GM21423 (cell line): ENCODE data around the gene FAM174A.

Experiments
- ATAC-seq: cut with Tn5 transposase; IDR thresholded peaks from one replicate; pipeline ENCODE4 v1.9.1; 2021; ENCODE audit warnings: mild to moderate bottlenecking, moderate library complexity; ENCODE audit not compliant: unreplicated experiment

FAM174A gene

DNA sequence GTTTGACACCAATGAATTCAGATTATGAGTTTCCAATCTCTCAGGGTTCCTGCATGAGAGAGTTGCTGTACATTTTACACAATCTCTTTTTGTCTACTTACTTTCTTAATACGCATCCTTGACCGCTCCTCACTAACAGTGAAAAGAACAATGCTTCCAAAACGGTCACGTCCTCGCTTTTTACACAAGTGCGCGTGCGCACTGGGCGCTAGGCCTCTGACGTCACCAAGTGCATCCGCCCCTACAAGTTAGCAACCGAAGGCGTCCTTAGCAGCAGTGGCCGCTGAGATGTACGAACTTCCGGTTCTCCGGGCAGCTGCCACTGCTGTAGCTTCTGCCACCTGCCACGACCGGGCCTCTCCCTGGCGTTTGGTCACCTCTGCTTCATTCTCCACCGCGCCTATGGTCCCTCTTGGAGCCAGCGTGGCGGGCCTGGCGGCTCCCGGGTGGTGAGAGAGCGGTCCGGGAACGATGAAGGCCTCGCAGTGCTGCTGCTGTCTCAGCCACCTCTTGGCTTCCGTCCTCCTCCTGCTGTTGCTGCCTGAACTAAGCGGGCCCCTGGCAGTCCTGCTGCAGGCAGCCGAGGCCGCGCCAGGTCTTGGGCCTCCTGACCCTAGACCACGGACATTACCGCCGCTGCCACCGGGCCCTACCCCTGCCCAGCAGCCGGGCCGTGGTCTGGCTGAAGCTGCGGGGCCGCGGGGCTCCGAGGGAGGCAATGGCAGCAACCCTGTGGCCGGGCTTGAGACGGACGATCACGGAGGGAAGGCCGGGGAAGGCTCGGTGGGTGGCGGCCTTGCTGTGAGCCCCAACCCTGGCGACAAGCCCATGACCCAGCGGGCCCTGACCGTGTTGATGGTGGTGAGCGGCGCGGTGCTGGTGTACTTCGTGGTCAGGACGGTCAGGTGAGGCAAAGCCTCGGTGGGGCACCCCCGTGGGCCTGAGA, at the start of gene FAM174A:
FAM174A (plus strand) TSS at position 315 of the 946 bp plus-strand sequence; CDS start at position 472, 157 bp downstream.
- ATAC-seq = peak; percentile 99

- ATAC-seq = no peak
Measured at GRCh38 chr5:100493996-100494395, 41.2 kb upstream of the FAM174A start.

GRCh38 chr5:100496296-100496695, 38.9 kb upstream of the FAM174A start:
- ATAC-seq = no peak

GRCh38 chr5:100502684-100503083, 32.5 kb upstream of the FAM174A start:
- ATAC-seq = no peak

GRCh38 chr5:100505984-100506670, 29.0 kb upstream of the FAM174A start:
- ATAC-seq = no peak

- peak; percentile 41 for ATAC-seq
Measured at GRCh38 chr5:100516285-100516684, 18.9 kb upstream of the FAM174A start.

- no peak for ATAC-seq
Measured at GRCh38 chr5:100517301-100517974, 17.7 kb upstream of the FAM174A start.

GRCh38 chr5:100518377-100518776, 16.8 kb upstream of the FAM174A start:
- no peak for ATAC-seq

- ATAC-seq = peak; percentile 41
Measured at GRCh38 chr5:100519075-100519474, 16.1 kb upstream of the FAM174A start.

- no peak for ATAC-seq
Measured at GRCh38 chr5:100520348-100520747, 14.8 kb upstream of the FAM174A start.

- no peak for ATAC-seq
Measured at GRCh38 chr5:100537946-100538345, 2.8 kb downstream of the FAM174A start.

- no peak for ATAC-seq
Measured at GRCh38 chr5:100539519-100539918, 4.3 kb downstream of the FAM174A start.

- ATAC-seq = no peak
Measured at GRCh38 chr5:100542086-100542485, 6.9 kb downstream of the FAM174A start.

DNA sequence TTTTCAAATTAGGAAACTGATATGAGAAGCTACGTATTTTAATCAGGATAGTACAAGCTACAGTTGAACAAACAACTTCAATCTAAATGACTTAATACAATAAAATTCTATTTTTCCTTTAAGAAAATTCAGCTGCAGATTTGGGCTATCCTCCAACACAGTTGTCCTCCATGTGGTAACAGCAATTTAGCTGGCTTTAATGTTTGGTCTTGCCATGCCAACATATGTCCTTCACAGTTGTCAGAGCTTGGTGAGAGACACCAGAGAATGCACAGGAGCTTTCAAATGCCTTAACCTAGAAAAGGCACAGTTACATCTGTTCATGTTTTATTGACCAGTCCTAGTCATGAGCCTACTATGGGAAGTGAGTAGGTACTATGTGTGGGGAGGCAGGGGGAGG, 10.8 kb downstream of the FAM174A start:
- ATAC-seq = no peak

GRCh38 chr5:100550531-100551051, 15.4 kb downstream of the FAM174A start:
- ATAC-seq = peak; percentile 98

DNA sequence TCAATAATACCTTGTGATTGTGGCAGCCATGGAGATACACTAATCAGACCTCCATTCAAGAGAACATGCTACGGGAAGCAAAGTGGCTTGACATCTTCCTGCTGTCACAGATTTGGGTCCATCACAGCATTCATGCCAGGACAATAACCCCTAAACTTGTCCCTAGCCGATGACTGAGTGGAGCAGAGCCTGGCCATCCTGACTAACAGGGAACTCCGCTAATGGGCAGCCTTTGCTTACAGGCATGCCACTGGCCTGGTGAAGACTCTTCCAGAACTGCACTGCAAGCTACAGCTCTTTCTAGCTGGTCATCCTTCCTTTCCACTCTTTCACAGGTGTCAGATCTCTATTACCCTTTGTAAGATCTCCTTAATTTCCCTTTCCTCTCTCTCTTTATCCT, 16.0 kb downstream of the FAM174A start:
- ATAC-seq = no peak

DNA sequence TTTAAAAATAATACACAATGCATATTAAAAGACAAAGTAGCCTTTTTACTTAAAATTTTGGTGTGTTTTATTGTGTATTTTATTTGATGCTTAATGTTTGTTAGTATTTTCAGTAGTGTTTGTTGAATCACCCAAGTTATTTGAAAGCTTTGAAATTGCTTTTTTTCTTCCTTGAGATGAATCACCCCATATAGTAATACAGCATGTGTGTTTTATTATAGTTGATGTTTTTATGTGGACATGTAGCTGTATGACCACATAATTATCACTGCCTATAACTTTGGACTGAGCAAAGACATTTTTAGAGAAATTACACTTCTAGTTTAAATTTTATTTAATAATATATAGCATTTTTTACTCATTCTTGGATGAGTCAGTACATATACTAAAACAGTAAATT, 18.0 kb downstream of the FAM174A start:
- ATAC-seq = no peak

DNA sequence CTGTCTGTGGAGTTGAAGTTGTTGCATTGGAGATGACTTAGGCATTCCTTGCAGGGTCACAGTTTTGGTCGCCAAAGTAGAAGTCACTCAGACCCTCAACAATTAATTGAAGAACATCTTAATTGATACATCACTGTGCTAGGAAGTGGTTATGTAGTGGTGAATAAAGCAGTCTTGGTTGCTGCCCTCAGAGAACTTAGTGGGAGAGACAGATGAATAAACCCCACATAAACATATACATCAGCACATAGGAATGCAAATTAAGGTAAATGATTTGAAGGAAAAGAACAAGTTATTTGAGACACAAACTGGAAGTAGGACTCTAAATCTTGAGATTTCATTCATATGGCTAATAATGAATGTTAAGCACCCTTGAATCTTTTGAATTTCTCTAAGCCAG, 25.7 kb downstream of the FAM174A start:
- no peak for ATAC-seq

GRCh38 chr5:100562821-100563220, 27.6 kb downstream of the FAM174A start:
- no peak for ATAC-seq

DNA sequence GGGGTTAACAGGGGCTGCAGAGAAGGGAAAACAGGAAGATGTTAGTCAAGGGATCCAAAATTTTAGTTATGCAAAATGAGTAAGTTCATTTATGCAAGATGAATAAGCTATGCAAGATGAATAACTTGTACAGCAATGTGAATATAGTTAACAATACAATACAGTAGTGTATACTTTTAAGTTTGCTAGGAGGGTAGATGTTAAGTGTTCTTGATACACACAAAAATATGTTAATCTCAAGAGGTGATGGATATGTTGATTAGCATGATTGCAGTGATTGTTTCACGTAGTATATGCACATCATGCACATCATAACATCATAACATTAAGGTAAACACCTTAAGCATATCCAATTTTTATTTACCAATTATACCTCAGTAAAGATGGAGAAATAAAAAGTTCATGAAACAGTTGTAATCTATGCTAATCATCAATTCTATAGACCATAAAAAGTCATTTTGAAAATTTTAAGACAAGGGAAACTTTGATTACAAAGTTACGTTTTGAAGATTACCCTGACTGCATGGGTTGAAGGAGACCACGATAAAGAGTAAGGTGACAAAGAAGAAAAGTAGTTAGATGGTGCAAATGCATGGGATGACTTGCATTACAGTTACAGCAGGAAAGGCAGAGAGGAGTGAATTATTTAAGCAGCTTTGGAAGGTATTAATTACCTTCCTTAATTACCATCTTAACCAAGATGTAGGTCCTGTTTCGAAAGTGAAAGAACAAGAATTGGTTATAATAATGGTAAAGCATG, 31.4 kb downstream of the FAM174A start:
- ATAC-seq = no peak
